ENCODE results near the gene ZNF81.
"Not testable (repeated sequence)": the region's sequence is repeated elsewhere in the genome, so short reads cannot be mapped to it uniquely, and the experiment has no call there.

The ZNF81 gene

GRCh38 chrX:47846040-47846439, 9.3 kb downstream of the ZNF81 start:
- DNase-seq = no peak

GRCh38 chrX:47849778-47850177, 13.1 kb downstream of the ZNF81 start:
- no peak for DNase-seq

- not testable (repeated sequence) for DNase-seq
These were observed 13.7 kb downstream of the ZNF81 start for GRCh38 chrX:47850389-47850788.

- DNase-seq = no peak
These were observed 14.2 kb downstream of the ZNF81 start for GRCh38 chrX:47850901-47851300.

- DNase-seq = peak in 2 of 4 experiments; percentile 1 to 12
These were observed 17.8 kb downstream of the ZNF81 start for GRCh38 chrX:47854474-47854873.

- DNase-seq = no peak
These were observed 23.0 kb downstream of the ZNF81 start for GRCh38 chrX:47859686-47860085.

- DNase-seq = no peak
These were observed 26.0 kb downstream of the ZNF81 start for GRCh38 chrX:47862680-47863079.

GRCh38 chrX:47863187-47863586, 26.5 kb downstream of the ZNF81 start:
- no peak for DNase-seq

GRCh38 chrX:47864300-47864699, 27.6 kb downstream of the ZNF81 start:
- DNase-seq = no peak

- no peak for DNase-seq
These were observed 28.1 kb downstream of the ZNF81 start for GRCh38 chrX:47864785-47865184.

- no peak for DNase-seq
These were observed 36.4 kb downstream of the ZNF81 start for GRCh38 chrX:47873123-47873522.

- no peak for DNase-seq
These were observed 40.6 kb downstream of the ZNF81 start for GRCh38 chrX:47877327-47877726.

- no peak for DNase-seq
These were observed 41.5 kb downstream of the ZNF81 start for GRCh38 chrX:47878198-47878597.

- DNase-seq = no peak
These were observed 42.8 kb downstream of the ZNF81 start for GRCh38 chrX:47879463-47879862.

- no peak for DNase-seq
These were observed 44.2 kb downstream of the ZNF81 start for GRCh38 chrX:47880927-47881326.

- no peak for DNase-seq
These were observed 48.8 kb downstream of the ZNF81 start for GRCh38 chrX:47885501-47885900.

GRCh38 chrX:47898024-47898423, 61.3 kb downstream of the ZNF81 start:
- DNase-seq = no peak

- DNase-seq = no peak
These were observed 64.1 kb downstream of the ZNF81 start for GRCh38 chrX:47900833-47901232.

- DNase-seq = no peak
These were observed 65.5 kb downstream of the ZNF81 start for GRCh38 chrX:47902161-47902560.

GRCh38 chrX:47915886-47916493, 79.3 kb downstream of the ZNF81 start:
- DNase-seq = no peak

GRCh38 chrX:47918274-47918673, 81.6 kb downstream of the ZNF81 start:
- DNase-seq = no peak

GRCh38 chrX:47927212-47927611, 90.5 kb downstream of the ZNF81 start:
- DNase-seq = no peak

GRCh38 chrX:47931970-47932369, 95.3 kb downstream of the ZNF81 start:
- DNase-seq = not testable (repeated sequence)

GRCh38 chrX:47933946-47934345, 97.2 kb downstream of the ZNF81 start:
- no peak for DNase-seq

GRCh38 chrX:47936224-47936939, 99.7 kb downstream of the ZNF81 start:
- no peak for DNase-seq

Data from activated naive CD4-positive, alpha-beta T cell (primary cell).